ENCODE data around the gene PMEL. TPM values are rescaled to one million over a fixed set of nuclear protein-coding genes. Genes with fewer than 3 reads are reported as not detected.

PMEL gene
- total and polyA plus RNA-seq, 2 of the 8 experiments (the other 6 are each of a cell fraction or from before 2014, with no cell fraction given), result 120 to 382 TPM

DNA sequence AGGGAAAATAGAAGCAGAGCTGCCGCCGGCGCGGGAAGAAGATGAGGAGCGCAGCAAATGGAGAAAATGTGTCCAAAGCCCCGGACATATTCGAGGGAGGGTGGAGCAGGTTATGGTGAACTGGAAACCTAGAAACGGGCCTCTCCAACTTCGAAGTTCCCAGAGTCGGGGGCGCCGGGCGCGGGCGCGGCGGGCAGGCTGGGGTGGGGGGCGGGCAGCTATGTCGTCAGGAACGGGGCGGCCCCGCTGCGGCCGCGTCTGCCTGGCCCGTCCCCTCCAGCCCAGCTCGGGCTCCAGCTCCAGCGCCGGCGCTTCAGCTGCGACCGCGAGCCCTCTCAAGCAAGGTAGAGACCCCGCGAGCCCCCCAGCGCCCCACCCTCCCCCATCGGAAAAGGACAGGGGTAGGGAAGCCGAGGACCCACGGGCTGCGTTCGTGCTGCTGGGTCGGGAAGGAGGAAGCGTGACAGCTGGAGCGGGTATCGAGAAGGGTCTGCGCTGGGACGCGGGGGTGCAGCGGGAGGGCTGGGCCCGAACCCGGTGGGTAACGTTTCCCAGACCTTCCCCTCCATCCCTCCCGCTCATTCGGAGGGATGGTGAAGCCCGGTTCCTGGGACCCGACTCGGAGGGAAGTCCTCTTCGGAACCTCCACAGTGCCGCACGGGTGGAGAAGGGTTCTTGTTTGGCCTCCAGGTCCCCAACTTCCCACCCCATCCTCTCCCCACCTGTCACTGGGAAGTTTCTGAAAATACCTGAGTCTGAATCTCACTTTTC lies 33.9 kb downstream of the PMEL start:
- FAIRE-seq (no peak), DNase-seq (ENCODE audit: low read depth in 1 of 2, low spot score in 2 of 2) (peak in 1 of 2 experiments; percentile 73)
- H3K56ac ChIP-seq (replicated peaks; ENCODE audit: insufficient read length, low read depth, low read length), result no peak overlapping the region
- H2AK5ac ChIP-seq (ENCODE audit: low read depth, low read length), result no peak overlapping the region
- no peaks in the 10 kb centered on the region for H3K79me2 ChIP-seq (ENCODE audit: control insufficient read depth in 1 of 2, insufficient read depth in 2 of 2, low read length in 2 of 2)
- no peak overlapping the region for H3K4ac ChIP-seq (replicated peaks; ENCODE audit: insufficient read length, low read depth, low read length)
- no peaks in the 10 kb centered on the region for H3K36me3 ChIP-seq (ENCODE audit: control insufficient read depth in 2 of 4, insufficient read depth in 4 of 4, low read length in 3 of 4)
- no peak overlapping the region for H2BK20ac ChIP-seq (ENCODE audit: low read length)
- H4K8ac ChIP-seq (ENCODE audit: extremely low read depth, insufficient read depth, low read length), result no peak overlapping the region
- no peak overlapping the region for H2BK15ac ChIP-seq (ENCODE audit: low read length)
- no peak overlapping the region for H4K91ac ChIP-seq (replicated peaks; ENCODE audit: insufficient read length, low read length)
- ChIA-PET POLR2A (ENCODE audit: partially characterized antibody) (interaction anchor here (1.0 to 1.6 kb wide), 3 partner anchors 23 to 103 kb away, joined by 3 read pairs; partner anchors contain the start of gene DNAJC14), CTCF (ENCODE audit: partially characterized antibody) (interaction anchor here (0.7 to 7.8 kb wide), 6 partner anchors 7 to 193 kb away, joined by 3 to 71 read pairs (median 4); partner anchors contain the start of gene DNAJC14)
- peaks cover 4 to 20% (median 11%) of the 10 kb centered on the region in 4 experiments; a peak in 6 of 7 replicates for H3K4me1 ChIP-seq (replicated peaks in 1 of 4; ENCODE audit: control insufficient read depth in 3 of 4, insufficient read depth in 4 of 4, low read length in 3 of 4)
- peaks cover 16% of the 10 kb centered on the region for H3K23me2 ChIP-seq (ENCODE audit: low read depth, low read length)
- 3% methylated on average over 31 of the region's 60 CpGs; no CpG with 5 or more reads in 1 of the 2 experiments for WGBS, 2 experiments (ENCODE audit: extremely low coverage in 1 of 2, insufficient coverage in 1 of 2, insufficient read length in 1 of 2, insufficient replicate concordance in 2 of 2, low coverage in 1 of 2, low lambda C conversion rate in 2 of 2, missing lambda C conversion rate in 1 of 2)
- 0 out of 2 replicates have a peak overlapping the region, but pooled peaks have one; percentile 46 for H2BK12ac ChIP-seq (ENCODE audit: low read depth, low read length)
- peak overlapping the region; percentile 92 to 93 for H3K4me2 ChIP-seq (ENCODE audit: insufficient read depth in 1 of 2, low read depth in 2 of 2, low read length in 2 of 2)
- peak overlapping the region; percentile 47 to 75 (median 66) for H3K4me3 ChIP-seq (ENCODE audit: extremely low read depth in 1 of 4, insufficient read depth in 2 of 4, low read depth in 3 of 4, low read length in 4 of 4)
- no peak overlapping the region for H3K23ac ChIP-seq (ENCODE audit: insufficient read length)
- H3K27ac ChIP-seq (ENCODE audit: low read depth, low read length), result no peak overlapping the region
- no peak overlapping the region for H2BK120ac ChIP-seq (replicated peaks; ENCODE audit: low read depth, low read length)
- H3K27me3 ChIP-seq (replicated peaks in 1 of 4; ENCODE audit: control insufficient read depth in 3 of 4, extremely low read depth in 1 of 4, insufficient read depth in 3 of 4, low read length in 3 of 4), result peaks cover 0 to 21% (median 13%) of the 10 kb centered on the region in 4 experiments; a peak in 6 of 7 replicates
- no peaks in the 10 kb centered on the region for H4K20me1 ChIP-seq (replicated peaks in 1 of 2; ENCODE audit: control insufficient read depth in 1 of 2, insufficient read depth in 2 of 2, low read length in 2 of 2)
- H3K9me3 ChIP-seq (ENCODE audit: insufficient read depth in 2 of 2, low read depth in 1 of 2, low read length in 1 of 2), result no peaks in the 10 kb centered on the region
- no peaks in the 10 kb centered on the region for H3K79me1 ChIP-seq (ENCODE audit: low read depth, low read length)
- H4K5ac ChIP-seq (ENCODE audit: insufficient read length, low read depth, low read length), result no peak overlapping the region
- peak overlapping the region; percentile 62; the same call in 1 of the 2 replicates for H3K18ac ChIP-seq (ENCODE audit: extremely low read depth, low read length)
- peak overlapping the region; percentile 81 for H2AFZ ChIP-seq (ENCODE audit: low read length)
- H3K14ac ChIP-seq (ENCODE audit: insufficient read length), result no peak overlapping the region
- peak overlapping the region in 1 of 4 experiments; percentile 52; a peak in 1 of 7 replicates for H3K9ac ChIP-seq (replicated peaks in 1 of 4; ENCODE audit: extremely low read depth in 1 of 4, low read depth in 3 of 4, low read length in 3 of 4)
- no peak overlapping the region for H2BK5ac ChIP-seq (ENCODE audit: low read depth, low read length)
- TF ChIP-seq TCF12 (IDR thresholded peaks at IDR 0.05; ENCODE audit: low read depth, low read length) (no peak), PHF8 (conservative IDR thresholded peaks at IDR 0.05; ENCODE audit: low read depth, low read length) (no peak), CREB1 (IDR thresholded peaks at IDR 0.05) (peak; percentile 60; the same call in 1 of the 2 replicates), SIX5 (IDR thresholded peaks at IDR 0.05; ENCODE audit: low read depth, low read length) (no peak), KDM5A (IDR thresholded peaks at IDR 0.05; ENCODE audit: low read length) (no peak), EGR1 (IDR thresholded peaks at IDR 0.05; ENCODE audit: borderline replicate concordance, low read depth, low read length) (no peak), CEBPB (IDR thresholded peaks at IDR 0.05; ENCODE audit: low read depth, low read length) (no peak), FOSL1 (IDR thresholded peaks at IDR 0.05; ENCODE audit: insufficient read depth, low read depth, low read length) (no peak), RBBP5 (IDR thresholded peaks at IDR 0.05; ENCODE audit: borderline replicate concordance, low read depth, low read length) (peak; percentile 60; the same call in 1 of the 2 replicates), SIRT6 (IDR thresholded peaks at IDR 0.05; ENCODE audit: low read length) (no peak), HDAC2 (IDR thresholded peaks at IDR 0.05; ENCODE audit: borderline replicate concordance in 1 of 2, low read depth in 2 of 2, low read length in 2 of 2) (peak in 1 of 2 experiments; percentile 32; a peak in 1 of 4 replicates), ASH2L (IDR thresholded peaks at IDR 0.05; ENCODE audit: low read length) (peak; percentile 48)

Measured in H1 (cell line).